K562 (cell line): ENCODE data around the gene SLC6A8.
"Not testable (repeated sequence)": the region's sequence is repeated elsewhere in the genome, so short reads cannot be mapped to it uniquely, and the experiment has no call there.

Source experiments
- BACH1 ChIP-seq: fragments of 200-800 bp; sonication (Bioruptor generic); IDR thresholded peaks from 2 replicates; pipeline ENCODE4 v1.6.1; 2016; ENCODE audit warnings: missing genetic modification characterization, missing compliant biosample characterization
- CTCF ChIP-seq, 3 experiments: IDR thresholded peaks in 2 of 3; conservative IDR thresholded peaks in 1 of 3; 2 replicates each; pipeline ENCODE4 v1.5.1; 2011 to 2012; ENCODE audit warnings: low read length in 3 of 3, mild to moderate bottlenecking in 3 of 3, control low read depth in 2 of 3, improper control_type of control experiment in 1 of 3, inconsistent platforms in 1 of 3, low read depth in 1 of 3, mixed read lengths in 1 of 3, moderate library complexity in 1 of 3; ENCODE audit not compliant: insufficient read depth in 2 of 3
- PKNOX1 ChIP-seq: fragments of 450-650 bp; IDR thresholded peaks from 2 replicates; pipeline ENCODE4 v1.6.1; 2016

DNA sequence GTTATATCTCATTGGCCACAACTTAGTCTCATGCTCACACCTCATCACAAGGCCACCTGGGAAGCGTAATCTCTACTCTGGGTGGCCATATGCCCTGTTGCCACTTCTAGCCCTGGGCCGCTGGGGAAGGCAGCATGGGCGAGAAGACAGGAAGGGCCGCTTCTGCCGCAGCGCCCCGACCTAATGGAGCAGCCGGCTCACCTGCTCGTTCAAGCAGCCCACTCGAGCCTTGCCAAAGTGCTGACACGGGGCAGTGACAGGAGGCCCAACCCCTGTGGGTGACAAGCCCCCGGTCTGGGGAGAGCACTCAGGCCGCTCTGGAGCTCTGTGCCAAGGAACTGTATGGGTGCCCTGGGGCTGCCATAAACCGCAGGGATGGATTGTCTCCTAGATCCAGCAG is 54.4 kb downstream of the SLC6A8 start:
- TF ChIP-seq PKNOX1; BACH1; CTCF (IDR thresholded peaks at IDR 0.05 in 2 of 3, conservative IDR thresholded peaks at IDR 0.05 in 1 of 3; ENCODE audit: insufficient read depth in 2 of 3, low read depth in 1 of 3, low read length in 3 of 3): not testable (repeated sequence)
